Loucy (cell line): ENCODE measurements around the gene JARID2.

Source experiments
- H2AFZ ChIP-seq: fragments of 200-600 bp; sonication (generic); 2 replicates; pipeline ENCODE4 v1.6.0; 2016; ENCODE audit warnings: antibody characterized with exemption, mild to moderate bottlenecking, low read length, moderate library complexity
- H3F3A ChIP-seq: fragments of 200-600 bp; 2 replicates; pipeline ENCODE4 v1.6.0; 2016; ENCODE audit warnings: antibody characterized with exemption, low read depth, mild to moderate bottlenecking
- H3K27me3 ChIP-seq: fragments of 200-600 bp; sonication (generic); 2 replicates; pipeline ENCODE4 v1.6.1; 2014; ENCODE audit warnings: low read length, mild to moderate bottlenecking; ENCODE audit not compliant: insufficient read depth, poor library complexity, severe bottlenecking
- H3K36me3 ChIP-seq: fragments of 200-600 bp; sonication (generic); 2 replicates; pipeline ENCODE4 v1.6.1; 2016; ENCODE audit warnings: low read length; ENCODE audit not compliant: insufficient read depth
- H3K4me1 ChIP-seq: fragments of 200-600 bp; sonication (generic); 2 replicates; pipeline ENCODE4 v1.5.1; 2014; ENCODE audit warnings: low read length, mild to moderate bottlenecking; ENCODE audit not compliant: insufficient read depth, poor library complexity, severe bottlenecking
- H3K4me2 ChIP-seq: fragments of 200-600 bp; sonication (generic); 2 replicates; pipeline ENCODE4 v1.6.0; 2014; ENCODE audit warnings: antibody characterized with exemption, low read length, low read depth, mild to moderate bottlenecking; ENCODE audit not compliant: poor library complexity, severe bottlenecking
- H3K4me3 ChIP-seq: fragments of 200-600 bp; sonication (generic); 2 replicates; pipeline ENCODE4 v1.5.1; 2014; ENCODE audit warnings: low read length, mild to moderate bottlenecking, mixed read lengths; ENCODE audit not compliant: poor library complexity, severe bottlenecking
- H3K79me2 ChIP-seq: fragments of 200-600 bp; sonication (generic); 2 replicates; pipeline ENCODE4 v1.6.1; 2014; ENCODE audit warnings: low read length; ENCODE audit not compliant: insufficient read depth
- H3K9ac ChIP-seq: fragments of 200-600 bp; sonication (generic); 2 replicates; pipeline ENCODE4 v1.6.0; 2014; ENCODE audit warnings: mild to moderate bottlenecking, low read depth, low read length, moderate library complexity; ENCODE audit not compliant: poor library complexity, severe bottlenecking
- H3K9me2 ChIP-seq: fragments of 200-600 bp; sonication (generic); replicated peaks from 2 replicates; pipeline ENCODE4 v1.6.1; 2016; ENCODE audit warnings: low read depth, low read length, mixed read lengths
- H3K9me3 ChIP-seq: fragments of 200-600 bp; sonication (generic); 2 replicates; pipeline ENCODE4 v1.6.1; 2014; ENCODE audit warnings: mild to moderate bottlenecking, antibody characterized with exemption, low read length, low read depth; ENCODE audit not compliant: insufficient read depth
- H4K20me1 ChIP-seq: fragments of 200-600 bp; sonication (generic); 2 replicates; pipeline ENCODE4 v1.6.0; 2014; ENCODE audit warnings: antibody characterized with exemption, low read length, mild to moderate bottlenecking; ENCODE audit not compliant: insufficient read depth, poor library complexity, severe bottlenecking
- EZH2phosphoT487 ChIP-seq: fragments of 200-600 bp; IDR thresholded peaks from 2 replicates; pipeline ENCODE4 v1.6.1; 2018; ENCODE audit warnings: antibody characterized with exemption, mild to moderate bottlenecking, moderate library complexity, borderline replicate concordance
- TF ChIP-seq, protein P1 (sequence below): fragments of 200-600 bp; sonication (generic); conservative IDR thresholded peaks from 2 replicates; pipeline ENCODE4 v1.5.1; 2014; ENCODE audit warnings: mild to moderate bottlenecking, antibody characterized with exemption, low read length

JARID2 gene

DNA sequence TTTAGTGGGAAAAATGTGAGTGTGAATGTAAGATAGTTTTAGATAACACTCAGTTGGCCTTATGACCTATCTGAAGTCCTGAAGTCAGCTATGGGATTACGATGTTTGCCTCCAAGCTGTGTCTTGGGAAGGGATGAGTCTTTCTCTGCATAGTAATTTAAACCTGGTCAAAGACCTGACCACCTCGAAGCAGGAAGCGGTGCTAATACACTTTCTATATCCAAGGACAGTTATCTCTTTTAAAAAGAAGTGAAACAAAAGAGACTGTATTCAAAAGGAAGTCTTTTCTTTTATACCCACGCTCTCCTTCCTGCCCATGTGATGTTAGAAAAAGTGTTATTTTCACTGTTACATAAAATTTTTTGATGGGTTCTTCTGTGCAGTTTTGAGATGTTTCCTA, 94.9 kb downstream of the JARID2 start:
- Histone ChIP-seq H3F3A (no peaks in the 10 kb centered on the region; the same call in 1 of the 2 replicates), H3K4me2 (peak overlapping the region; percentile 54), H3K4me1 (peaks cover 37% of the 10 kb centered on the region), H3K27me3 (no peaks in the 10 kb centered on the region), H3K9me2 (no peaks in the 10 kb centered on the region), H3K9me3 (no peaks in the 10 kb centered on the region), H2AFZ (no peak overlapping the region), H3K36me3 (peaks cover 3% of the 10 kb centered on the region; the same call in 1 of the 2 replicates), H3K4me3 (peak overlapping the region; percentile 11), H3K9ac (no peak overlapping the region), H3K79me2 (peaks cover 100% of the 10 kb centered on the region), H4K20me1 (peaks cover 97% of the 10 kb centered on the region)
- TF ChIP-seq, protein P1, sequence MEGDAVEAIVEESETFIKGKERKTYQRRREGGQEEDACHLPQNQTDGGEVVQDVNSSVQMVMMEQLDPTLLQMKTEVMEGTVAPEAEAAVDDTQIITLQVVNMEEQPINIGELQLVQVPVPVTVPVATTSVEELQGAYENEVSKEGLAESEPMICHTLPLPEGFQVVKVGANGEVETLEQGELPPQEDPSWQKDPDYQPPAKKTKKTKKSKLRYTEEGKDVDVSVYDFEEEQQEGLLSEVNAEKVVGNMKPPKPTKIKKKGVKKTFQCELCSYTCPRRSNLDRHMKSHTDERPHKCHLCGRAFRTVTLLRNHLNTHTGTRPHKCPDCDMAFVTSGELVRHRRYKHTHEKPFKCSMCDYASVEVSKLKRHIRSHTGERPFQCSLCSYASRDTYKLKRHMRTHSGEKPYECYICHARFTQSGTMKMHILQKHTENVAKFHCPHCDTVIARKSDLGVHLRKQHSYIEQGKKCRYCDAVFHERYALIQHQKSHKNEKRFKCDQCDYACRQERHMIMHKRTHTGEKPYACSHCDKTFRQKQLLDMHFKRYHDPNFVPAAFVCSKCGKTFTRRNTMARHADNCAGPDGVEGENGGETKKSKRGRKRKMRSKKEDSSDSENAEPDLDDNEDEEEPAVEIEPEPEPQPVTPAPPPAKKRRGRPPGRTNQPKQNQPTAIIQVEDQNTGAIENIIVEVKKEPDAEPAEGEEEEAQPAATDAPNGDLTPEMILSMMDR, result no peak
- TF ChIP-seq EZH2phosphoT487, result no peak

DNA sequence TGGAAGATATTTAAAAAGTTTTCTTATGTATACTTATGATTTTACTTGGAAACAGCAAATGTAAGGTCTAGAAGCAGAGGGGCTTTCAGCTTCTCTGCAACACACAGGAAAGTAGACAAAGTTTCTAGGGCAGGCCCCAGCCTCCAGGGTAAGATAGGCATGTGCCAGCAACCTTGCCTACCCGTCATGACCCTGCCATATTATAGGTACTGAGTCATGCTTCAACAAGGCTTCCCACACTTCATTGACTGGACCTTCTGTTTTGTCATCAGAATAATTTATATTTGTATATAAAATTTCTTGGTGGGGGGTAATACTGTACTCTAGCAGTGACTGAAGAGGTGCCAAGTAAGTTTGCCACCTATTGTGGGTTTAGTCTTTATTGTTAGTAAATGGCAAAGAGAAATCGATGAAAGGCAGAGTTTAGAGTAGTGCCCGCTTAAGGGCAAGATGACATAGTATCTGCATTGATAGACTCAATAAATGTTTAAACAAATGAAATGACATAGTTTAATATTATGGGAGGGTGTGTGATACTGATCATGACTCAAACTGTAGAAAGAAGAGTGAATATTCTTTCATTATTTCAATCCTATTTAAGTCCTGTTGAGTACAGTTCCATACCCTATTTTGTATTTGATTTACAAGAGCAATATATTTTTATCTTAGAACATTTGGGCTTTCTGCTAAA, 95.6 kb downstream of the JARID2 start:
- Histone ChIP-seq H3K9me3 (no peaks in the 10 kb centered on the region), H3K27me3 (no peaks in the 10 kb centered on the region), H3K4me2 (peak overlapping the region; percentile 54), H3K4me1 (peaks cover 43% of the 10 kb centered on the region), H3K9ac (no peak overlapping the region), H4K20me1 (peaks cover 97% of the 10 kb centered on the region), H3K9me2 (no peaks in the 10 kb centered on the region), H3K79me2 (peaks cover 100% of the 10 kb centered on the region), H3K4me3 (no peak overlapping the region), H3F3A (no peaks in the 10 kb centered on the region; the same call in 1 of the 2 replicates), H3K36me3 (peaks cover 3% of the 10 kb centered on the region; the same call in 1 of the 2 replicates), H2AFZ (no peak overlapping the region)
- TF ChIP-seq, protein P1, result no peak
- no peak for TF ChIP-seq EZH2phosphoT487

DNA sequence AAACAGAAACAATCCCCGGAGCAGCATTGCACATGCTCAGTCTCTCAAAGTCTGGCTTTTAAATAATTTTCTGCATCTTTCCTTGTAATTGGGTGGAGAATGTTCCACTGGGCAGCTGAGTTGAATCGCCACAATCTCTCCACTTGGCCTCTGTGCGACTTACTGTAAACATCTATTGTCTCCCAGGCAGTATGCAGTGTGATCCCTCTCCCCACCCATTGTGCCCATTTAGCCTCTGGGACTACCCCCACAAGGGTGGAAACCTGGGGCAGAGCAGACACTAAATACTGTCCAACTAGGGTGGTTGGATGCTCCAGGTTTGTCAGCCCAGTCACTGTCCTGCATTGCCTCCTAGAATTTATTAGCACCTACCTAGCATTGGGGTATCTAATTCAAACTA, 96.2 kb downstream of the JARID2 start:
- TF ChIP-seq, protein P1, result no peak
- H3K9me3 ChIP-seq, result no peaks in the 10 kb centered on the region
- H3K27me3 ChIP-seq, result no peaks in the 10 kb centered on the region
- peaks cover 100% of the 10 kb centered on the region for H3K79me2 ChIP-seq
- H3K4me2 ChIP-seq, result no peak overlapping the region
- no peaks in the 10 kb centered on the region for H3K9me2 ChIP-seq
- H4K20me1 ChIP-seq, result peaks cover 97% of the 10 kb centered on the region
- no peak overlapping the region for H3K4me3 ChIP-seq
- peaks cover 45% of the 10 kb centered on the region for H3K4me1 ChIP-seq
- H2AFZ ChIP-seq, result no peak overlapping the region
- H3K36me3 ChIP-seq, result peaks cover 3% of the 10 kb centered on the region; the same call in 1 of the 2 replicates
- H3F3A ChIP-seq, result no peaks in the 10 kb centered on the region; the same call in 1 of the 2 replicates
- no peak overlapping the region for H3K9ac ChIP-seq
